Measurements from ENCODE around the gene CSF2RB.

CSF2RB gene

DNA sequence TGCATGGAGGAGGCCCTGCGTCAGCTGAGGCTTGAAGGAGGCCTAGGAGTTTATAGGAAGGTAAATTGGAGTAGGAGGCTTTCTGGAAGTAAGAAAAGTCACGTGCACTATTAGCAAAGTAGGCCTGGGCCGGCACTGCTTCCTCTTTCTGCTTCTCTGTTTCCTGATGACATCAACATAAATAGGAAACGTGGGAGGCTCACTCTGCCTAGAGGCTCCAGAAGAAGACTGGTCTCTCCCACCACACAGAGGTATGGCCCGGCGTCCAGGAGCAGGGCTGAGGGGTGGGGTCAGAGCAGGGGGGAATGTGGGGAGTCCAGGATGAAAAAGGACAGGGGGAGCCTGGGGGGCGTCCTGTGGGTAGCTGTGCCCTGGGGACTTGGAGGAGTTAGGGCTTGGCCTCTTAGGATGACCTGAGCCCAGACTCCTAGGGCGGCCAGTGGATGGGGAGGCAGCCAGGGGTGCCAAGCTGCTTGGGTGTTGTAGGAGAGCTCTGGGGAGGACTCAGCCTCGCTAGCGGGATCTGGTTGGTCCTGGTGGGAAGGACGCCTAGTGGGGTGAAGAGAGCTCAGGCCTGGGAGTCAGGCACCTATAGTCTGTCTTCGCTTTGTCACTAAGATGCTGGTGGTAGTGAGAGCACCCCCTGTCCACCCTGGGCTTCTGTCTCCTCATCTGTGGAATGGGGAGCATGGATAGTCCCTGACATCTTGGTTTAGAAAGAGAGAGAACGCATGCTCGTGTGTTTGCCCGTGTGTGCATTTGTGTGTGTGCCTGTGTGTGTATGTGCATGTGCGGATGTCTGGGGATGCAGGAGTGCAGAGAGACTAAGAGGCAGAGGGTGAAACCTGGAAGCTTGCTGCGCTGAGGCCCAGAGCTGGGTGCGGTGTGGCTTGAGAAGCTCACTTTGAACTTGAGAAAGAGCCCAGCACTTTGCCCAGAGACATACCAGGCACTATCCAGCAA lies at the start of gene CSF2RB:
CSF2RB (plus strand) TSS at position 202 of the 963 bp plus-strand sequence. CDS start 8,580 bp downstream, outside the sequence.
- DNase-seq, result no peak

DNA sequence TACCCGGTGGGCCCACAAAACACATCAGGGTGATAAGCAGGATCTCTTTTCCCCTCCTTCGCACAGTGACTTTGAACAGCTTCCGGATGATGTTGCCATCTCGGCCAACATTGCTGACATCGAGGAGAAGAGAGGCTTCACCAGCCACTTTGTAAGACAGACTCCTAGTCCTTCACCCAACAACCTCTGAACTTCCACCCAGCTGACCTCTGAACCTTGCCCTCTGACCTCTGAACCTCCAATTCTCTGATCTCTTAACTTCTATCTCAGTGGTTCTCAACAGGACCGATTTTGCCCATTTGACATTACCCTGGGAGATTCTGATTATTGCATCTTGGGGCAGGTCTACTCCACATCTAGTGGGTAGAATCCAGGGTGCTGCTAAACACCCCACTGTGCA lies 49.4 kb upstream of the CSF2RB start:
- DNase-seq, result no peak

DNA sequence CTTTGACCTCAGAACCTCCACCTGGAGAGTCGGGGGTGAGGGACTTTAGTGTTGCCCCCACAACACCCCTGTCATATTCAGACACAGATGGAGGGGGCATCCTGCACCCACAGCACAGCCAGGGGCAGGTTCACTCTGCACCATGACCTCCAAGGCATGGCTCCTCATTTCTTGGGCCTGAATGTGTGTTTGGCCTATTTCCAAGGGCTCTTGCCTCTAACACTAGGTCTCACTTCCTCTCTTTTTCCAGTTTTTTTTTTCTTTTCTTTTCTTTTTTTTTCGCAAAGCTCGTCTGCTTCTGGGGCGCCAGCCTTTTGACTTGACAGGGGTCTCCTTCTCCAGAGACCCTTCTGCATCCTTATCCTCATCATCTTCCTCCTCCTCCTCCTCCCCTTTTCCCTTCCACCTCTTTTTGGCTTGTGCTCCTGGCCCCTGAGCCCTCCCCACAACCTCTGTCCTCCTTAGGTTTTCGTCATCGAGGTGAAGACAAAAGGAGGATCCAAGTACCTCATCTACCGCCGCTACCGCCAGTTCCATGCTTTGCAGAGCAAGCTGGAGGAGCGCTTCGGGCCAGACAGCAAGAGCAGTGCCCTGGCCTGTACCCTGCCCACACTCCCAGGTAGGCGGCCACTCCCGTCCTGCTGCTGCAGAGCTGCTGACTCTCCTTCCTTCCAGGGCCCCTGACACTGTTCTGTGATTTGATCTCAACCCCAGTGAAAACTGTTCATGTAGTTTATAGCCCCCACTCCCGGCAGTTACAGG lies 48.8 kb upstream of the CSF2RB start:
- DNase-seq, result no peak

DNA sequence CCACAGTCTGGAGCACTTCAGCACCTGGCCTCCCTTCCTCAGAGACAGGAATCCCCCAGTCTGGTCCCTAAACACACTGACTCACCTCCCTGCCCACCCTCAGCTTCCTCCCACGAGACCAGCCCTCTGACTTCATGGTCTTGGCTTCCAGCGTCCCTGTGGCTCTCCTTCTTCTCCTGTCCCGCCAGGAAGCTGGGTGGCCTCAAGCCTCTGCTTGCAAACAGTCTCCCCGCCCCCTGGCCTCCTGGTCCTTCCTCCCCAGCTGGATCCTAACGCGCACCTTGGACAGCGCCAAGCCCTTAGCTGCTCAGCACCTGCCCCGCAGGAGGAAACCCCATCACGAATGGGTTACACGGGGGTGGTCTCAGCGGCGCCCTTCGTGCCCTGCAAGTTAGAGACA lies 48.1 kb upstream of the CSF2RB start:
- DNase-seq, result no peak

DNA sequence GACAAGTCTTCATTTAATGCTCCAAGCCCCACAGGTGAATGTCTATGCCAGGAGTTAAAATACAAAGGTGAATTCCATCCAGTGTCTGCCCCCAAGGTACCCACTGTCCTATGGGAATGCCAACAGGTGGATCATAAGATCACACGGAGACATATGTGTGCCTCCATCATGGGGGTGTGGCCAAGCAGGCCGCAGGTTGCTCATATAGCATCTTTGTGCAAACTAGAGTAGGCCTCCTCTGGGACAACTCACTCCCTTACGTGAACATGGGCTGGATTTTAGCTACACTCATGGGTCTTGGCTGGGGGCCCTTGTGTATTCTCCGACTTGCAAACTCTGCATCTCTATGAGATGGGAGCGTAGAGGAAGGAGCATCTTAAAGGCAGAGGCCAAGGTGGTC lies 45.7 kb upstream of the CSF2RB start:
- no peak for DNase-seq

DNA sequence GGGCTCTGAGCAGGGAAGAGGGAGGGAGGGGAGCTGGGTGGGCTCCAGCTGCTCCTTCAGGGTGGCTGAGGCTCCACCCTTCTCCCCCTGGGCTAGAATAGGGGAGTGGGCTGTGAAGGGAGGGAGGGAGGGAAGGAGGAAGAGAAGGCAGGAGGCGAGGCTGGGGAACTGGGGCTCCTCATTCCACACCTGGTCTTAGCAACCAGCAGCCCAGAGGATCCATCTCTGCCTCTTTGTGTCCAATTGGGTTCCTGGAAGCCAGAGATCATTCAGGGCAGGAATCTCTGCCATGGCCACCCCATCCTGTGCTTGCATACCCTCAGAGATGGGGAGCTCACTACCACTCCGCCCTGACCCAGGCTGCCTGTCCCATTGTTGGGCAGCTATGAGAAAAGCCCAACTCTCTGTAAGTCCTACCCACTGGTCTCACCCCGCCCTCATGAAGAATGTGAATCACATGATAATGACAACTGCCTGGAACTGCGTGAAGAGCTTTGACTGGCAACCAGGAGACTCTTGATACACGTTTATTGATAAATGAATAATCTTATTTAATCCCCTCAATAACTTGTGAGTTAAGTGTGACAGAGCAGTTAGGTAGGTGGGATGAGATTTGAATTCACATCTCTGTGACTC lies 44.8 kb upstream of the CSF2RB start:
- DNase-seq, result no peak

DNA sequence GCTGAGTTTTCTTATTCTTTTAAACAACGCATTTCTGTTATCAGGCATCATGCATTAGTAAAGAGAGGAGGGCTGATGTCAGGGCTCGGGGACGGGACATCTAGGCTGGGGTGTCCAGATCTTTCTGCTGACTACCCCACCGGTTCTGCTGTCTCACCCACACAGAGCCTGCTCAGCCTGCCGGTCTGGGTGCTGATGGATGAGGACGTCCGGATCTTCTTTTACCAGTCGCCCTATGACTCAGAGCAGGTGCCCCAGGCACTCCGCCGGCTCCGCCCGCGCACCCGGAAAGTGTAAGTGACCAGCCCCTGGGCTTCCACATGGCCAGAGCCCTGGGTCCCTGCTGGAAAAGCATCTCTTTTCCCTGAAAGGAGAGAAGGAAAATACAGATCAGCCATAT lies 43.2 kb upstream of the CSF2RB start:
- DNase-seq, result no peak

DNA sequence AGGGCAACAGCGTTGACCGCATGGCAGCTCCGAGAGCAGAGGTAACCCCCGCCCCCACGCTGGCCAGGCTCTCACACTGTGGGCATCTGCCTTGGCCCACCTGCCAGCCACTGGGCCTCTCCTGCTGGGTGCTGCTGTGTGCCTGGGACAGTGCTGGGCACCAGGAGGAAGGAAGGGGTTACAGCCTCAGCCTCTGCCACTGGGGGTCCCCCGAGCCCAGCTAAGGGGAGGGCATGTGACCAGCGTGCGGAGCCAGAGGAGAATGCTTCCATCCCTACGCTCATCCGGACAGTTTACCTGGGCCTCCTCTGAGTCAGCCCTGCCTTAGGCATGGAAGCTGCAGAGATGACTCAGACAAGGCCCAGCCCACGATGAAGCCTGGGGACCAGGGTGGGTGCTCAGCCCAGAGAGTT lies 41.8 kb upstream of the CSF2RB start:
- no peak for DNase-seq

DNA sequence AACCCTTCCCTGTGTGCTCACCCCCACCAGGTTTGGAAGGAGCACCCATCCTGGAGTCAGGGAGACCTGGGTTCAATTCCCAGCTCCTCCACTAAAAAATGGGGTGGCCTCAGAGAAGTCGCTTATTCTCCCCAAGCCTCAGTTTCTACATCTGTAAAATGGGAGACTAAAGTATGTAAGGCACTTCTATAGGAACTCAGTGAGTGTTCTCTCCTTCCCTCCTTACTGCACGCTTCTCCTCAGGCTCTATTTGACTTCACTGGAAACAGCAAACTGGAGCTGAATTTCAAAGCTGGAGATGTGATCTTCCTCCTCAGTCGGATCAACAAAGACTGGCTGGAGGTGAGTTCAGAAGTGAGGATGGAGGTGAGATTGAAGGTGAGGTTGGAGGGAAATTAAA lies 41.3 kb upstream of the CSF2RB start:
- DNase-seq, result no peak

DNA sequence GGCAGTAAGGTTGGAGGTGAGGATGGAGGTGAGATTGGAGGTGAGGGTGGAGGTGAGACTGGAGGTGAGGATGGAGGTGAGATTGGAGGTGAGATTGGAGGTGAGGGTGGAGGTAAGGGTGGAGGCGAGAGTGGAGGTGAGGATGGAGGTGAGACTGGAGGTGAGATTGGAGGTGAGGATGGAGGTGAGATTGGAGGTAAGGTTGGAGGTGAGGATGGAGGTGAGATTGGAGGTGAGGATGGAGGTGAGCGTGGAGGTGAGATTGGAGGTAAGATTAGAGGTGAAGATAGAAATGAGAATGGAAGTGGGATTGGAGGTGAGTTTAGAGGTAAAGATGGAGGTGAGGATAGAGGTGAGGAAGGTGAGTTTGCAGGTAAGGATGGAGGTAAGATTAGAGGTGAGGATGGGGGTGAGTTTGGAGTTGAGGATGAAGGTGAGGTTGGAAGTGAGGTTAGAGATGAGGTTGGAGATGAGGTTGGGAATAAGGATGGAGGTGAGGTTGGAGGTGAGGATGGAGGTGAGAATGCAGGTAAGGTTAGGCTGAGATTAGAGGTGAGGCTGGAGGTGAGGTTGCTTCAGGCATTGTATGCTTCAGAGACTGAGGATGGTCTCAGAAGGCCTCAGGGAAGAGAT lies 40.4 kb upstream of the CSF2RB start:
- DNase-seq, result no peak

DNA sequence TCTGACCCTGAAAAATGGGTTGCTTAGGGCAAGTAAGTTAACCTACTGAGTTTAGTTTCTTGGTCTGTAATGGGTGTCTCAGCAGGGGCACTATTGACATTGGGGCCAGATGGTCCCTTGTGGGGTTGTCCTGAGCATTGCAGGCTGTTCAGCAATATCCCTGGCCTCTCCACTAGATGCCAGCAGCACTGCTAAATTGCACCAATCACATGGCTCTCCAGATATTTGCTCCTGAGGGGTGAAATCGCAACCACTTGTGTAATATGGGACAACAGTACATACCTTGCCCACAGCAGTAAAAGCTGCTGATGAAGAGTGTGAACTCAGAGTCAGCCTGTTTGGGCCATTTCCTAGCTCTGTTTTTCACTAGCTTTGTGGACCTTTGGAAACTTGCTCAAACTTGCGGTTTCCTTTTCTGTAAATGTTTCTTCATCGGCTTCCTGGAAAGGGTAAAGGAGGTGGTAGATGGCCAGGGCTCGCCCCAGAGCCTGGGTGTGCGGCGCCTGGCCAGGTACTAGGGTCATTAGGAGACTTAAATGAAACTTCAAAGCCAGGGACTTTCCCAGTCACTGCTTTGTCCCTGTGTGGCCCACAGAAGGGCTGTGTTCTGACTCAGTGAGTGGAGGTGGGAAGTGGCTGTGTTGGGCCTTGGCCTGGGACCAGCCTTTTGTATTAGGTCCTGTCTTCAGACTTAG lies 39.7 kb upstream of the CSF2RB start:
- no peak for DNase-seq

DNA sequence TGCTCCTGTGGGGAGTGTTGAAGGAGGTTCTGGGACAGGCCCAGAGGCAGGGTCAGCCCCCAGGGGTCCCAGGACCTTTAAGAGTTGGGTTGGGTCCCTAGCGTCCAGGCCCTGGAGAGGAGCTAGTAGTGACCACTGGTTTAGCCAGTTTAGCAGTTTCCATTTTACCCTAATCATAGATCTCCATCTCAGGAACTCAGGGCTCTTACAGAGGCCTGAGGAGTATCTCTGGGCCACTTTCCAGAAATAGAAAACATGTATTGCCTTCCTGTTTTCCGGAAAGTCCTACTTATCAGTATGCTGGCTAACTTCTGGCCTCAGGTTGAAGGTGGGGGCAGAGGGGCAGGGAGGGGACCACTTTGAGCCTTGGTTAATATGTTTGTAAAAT lies 39.1 kb upstream of the CSF2RB start:
- DNase-seq, result no peak

DNA sequence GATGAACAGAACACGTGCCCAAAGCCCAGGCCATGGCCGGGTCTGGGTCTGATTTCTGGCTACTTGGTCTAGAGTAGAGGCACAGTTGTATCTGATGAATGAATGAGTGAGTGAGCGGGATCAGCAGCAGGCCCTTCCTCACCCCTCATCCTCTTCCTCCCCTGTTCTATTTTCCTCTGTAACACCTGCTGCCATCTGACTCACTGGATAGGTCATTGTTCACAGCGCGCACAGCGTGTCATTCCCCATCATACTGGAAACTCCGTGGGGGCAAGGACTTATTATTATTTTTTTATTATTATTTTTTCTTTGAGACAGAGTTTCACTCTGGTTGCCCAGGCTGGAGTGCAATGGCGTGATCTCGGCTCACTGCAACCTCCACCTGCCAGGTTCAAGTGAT lies 38.7 kb upstream of the CSF2RB start:
- no peak for DNase-seq

DNA sequence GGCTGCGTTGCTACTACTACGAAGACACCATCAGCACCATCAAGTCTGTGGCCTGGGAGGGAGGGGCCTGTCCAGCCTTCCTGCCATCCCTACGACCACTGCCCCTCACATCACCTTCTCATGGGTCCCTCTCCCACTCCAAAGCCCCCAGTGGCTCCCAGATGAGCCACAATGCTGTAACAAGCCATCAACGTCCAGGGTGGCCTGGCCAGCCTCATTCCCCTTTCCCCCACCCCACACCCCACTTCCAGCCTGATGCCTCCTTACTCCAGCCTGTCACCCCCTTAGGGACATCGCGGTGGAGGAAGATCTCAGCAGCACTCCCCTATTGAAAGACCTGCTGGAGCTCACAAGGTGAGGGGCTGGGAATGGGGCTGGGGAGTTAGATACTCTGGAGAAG lies 37.7 kb upstream of the CSF2RB start:
- DNase-seq, result no peak

DNA sequence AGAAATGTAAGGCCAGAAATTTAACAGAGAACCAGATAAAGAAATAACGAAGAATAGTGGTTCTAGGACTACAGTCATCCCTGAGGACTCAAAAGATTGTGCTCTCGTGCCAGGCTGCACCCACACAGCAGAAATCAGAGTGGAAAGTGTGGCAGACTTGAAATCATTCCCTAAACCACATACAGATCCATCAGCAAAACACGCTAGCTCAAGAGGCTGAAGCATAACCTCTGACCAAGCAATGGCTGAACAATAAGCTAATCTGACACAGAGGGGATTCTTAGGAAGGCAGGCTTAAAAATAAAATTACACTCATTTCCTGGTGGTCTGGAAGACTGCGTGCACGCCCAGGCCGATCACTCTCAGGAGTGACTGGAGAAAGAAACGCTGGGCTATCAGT lies 33.7 kb upstream of the CSF2RB start:
- no peak for DNase-seq

DNA sequence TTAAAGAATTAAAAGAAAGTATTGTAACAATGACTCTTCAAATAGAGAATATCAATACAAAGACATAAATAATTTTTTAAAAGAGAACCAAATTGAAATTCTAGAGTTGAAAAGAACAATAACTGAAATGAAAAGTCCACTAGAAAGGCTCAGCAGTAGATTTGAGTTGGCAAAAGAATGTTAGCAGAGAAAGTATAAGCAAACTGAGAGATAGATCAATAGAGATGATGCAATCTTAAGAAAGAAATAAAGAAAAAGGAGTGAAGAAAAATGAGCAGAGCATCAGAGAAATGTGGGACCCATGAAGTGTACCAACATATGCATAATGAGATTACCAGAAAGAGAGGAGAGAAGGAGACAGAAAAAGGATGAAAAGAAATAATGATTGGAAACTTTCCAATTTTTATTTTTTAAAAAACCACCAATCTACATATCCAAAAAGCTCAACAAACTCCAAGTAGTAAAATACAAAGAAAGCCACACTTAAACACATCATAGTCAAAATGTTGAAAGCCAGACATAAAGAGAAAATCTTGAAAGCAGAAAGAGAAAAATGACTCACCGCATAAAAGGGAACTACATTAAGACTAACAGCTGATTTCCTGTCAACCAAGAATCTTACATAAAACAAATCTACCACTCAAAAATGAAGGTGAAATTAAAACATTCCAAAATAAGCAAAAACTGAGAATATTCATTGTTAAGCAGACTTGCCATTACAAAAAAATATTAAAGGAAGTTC lies 31.8 kb upstream of the CSF2RB start:
- DNase-seq, result no peak

DNA sequence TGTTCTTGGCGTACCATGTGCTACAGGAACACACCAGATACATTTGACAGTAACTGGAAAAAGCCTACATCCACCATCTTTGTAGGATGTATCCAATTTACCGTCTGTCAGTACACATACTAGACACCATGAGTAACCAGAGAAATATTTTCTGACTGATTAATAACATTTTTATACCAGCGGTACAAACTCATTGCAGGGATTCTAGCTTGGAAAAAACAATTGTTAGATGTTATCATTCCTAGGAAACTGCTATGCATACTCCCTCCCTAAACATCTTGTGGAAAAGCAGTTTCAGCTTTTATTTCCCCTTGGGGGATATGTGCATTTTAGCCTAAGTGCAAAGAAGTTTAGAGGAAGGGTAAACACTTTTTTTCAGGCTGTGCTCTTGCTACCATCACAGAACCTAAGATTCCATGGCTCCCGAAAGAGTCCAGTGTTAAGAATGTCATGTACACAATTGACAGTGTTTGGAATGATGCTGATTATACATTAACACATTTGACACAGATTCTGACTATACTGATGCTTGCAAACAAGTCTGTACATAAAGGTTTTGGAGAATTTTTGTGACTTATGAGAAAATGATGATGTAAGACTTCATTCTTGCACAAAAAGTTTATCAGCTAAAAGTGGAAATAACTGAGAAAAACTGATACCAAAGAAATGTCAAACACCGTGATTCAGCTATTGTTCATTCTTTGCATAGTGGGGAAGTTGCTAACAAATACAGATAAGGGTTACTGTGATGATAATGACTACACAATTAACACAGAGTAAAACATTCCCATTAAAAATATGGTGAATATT lies 28.9 kb upstream of the CSF2RB start:
- no peak for DNase-seq

DNA sequence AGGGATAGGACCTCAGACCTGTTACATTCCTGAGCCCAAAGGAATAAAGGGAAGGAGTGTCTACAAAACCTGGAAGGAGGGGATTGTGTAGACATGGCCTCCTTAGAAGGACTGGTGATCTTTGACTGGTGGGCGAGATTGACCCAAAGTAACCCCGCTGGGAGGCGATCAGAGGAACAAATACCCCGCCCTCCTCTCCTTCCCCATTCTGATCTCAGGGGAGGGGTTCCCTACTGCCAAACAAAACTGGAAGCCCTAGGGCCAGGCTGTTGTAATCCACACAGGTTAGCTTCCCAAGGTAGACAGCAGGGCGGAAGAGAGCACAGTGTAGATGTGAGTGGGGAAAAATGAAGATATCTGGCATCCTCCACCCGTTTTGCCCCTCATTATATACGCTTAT lies 28.0 kb upstream of the CSF2RB start:
- no peak for DNase-seq

DNA sequence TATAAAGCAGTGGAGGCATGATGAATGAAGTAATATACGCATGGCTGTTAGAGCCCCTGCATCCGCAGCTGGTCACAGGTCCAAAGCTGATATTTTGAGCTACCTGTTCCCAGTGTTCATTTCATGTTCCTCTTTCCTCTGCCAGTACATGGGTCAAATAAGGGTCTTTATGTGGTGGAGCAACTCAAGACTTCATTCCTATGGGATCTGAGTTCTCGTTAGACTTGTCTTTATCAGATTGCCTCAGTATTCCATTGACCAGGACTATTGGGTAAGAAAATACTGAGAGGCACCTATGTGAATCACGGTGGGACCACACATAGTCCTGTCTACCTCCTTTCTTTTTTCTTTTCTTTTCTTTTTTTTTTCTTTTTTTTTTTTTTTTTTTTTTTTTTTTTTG lies 27.4 kb upstream of the CSF2RB start:
- no peak for DNase-seq

DNA sequence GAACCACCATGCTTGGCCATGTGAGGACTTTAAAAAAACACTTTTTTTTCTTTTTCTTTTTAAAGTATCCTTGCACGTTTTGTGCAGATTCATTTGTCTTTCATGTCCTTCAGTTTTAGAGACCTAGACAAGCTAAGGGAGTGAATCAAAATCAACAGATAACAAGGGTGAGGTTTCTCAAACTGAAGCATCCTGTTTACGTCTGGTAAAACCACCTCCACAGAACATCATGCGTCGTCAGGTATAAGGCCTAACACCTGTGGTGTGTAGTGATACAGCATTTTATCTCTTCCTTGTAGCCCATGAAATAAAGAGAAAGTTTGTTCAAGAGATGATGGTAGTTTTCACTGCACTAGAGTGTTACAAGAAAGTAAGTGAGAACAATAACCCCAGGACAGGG lies 26.3 kb upstream of the CSF2RB start:
- DNase-seq, result no peak

DNA sequence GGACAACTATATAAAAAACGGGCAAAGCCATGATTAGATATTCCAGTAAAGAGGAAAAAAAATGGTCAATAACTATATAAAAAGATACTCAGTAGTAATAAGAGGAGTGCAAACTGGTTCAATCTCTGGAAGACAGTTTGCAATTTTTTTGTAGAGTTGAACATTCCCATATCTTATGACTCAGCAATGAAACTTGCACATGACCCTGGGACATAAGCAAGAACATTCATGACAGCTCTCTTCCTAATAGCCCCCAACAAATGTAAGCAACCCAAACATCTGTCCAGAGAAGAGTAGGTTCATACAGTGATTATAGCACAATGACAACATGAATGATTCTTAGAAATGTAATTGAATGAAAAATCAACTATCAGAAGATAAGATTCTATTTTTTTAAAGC lies 21.8 kb upstream of the CSF2RB start:
- no peak for DNase-seq
